ENCODE data around the gene KCNJ14.

The KCNJ14 gene

GRCh38 chr19:48441360-48442050 lies 13.9 kb upstream of the KCNJ14 start:
- no peaks in the 10 kb centered on the region for H3K9me3 ChIP-seq
- peaks cover 5% of the 10 kb centered on the region for H3K36me3 ChIP-seq (replicated peaks)
- no peaks in the 10 kb centered on the region; the same call in 1 of the 2 replicates for H3K4me1 ChIP-seq
- H3K27me3 ChIP-seq (ENCODE audit: low read depth), result no peaks in the 10 kb centered on the region
- in situ Hi-C loops (cut with MboI; ENCODE audit: low sequenced_read_pairs), result no loop called here
- DNase-seq (ENCODE audit: low spot score in 2 of 2), result no peak
- no peak overlapping the region for H3K4me3 ChIP-seq

DNA sequence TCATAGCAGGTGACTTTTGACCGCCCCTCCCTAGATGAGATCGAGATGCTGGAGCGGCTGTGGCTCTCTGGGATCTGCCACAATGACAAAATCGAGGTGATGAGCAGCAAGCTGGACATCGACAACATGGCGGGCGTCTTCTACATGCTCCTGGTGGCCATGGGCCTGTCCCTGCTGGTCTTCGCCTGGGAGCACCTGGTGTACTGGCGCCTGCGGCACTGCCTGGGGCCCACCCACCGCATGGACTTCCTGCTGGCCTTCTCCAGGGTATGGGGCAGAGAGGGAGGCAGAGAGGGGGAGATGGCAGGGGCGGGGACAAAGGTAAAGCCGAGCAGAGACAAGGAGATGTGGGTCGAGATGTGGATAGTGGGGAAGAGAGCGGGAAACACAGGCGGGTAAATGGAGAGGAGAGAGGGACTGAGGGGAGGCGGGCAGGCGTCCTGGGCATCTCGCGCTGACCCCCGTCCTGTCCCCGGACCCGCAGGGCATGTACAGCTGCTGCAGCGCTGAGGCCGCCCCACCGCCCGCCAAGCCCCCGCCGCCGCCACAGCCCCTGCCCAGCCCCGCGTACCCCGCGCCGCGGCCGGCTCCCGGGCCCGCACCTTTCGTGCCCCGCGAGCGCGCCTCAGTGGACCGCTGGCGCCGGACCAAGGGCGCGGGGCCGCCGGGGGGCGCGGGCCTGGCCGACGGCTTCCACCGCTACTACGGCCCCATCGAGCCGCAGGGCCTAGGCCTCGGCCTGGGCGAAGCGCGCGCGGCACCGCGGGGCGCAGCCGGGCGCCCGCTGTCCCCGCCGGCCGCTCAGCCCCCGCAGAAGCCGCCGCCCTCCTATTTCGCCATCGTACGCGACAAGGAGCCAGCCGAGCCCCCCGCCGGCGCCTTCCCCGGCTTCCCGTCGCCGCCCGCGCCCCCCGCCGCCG lies 13.0 kb upstream of the KCNJ14 start:
- Histone ChIP-seq H3K4me3 (no peak overlapping the region), H3K27me3 (ENCODE audit: low read depth) (no peaks in the 10 kb centered on the region), H3K9me3 (no peaks in the 10 kb centered on the region), H3K4me1 (no peaks in the 10 kb centered on the region; the same call in 1 of the 2 replicates), H3K36me3 (replicated peaks) (peaks cover 10% of the 10 kb centered on the region)
- in situ Hi-C loops (cut with MboI; ENCODE audit: low sequenced_read_pairs), result no loop called here
- DNase-seq (ENCODE audit: low spot score in 2 of 2), result no peak

GRCh38 chr19:48443256-48443655 lies 12.1 kb upstream of the KCNJ14 start:
- in situ Hi-C loops (cut with MboI; ENCODE audit: low sequenced_read_pairs), result no loop called here
- Histone ChIP-seq H3K36me3 (replicated peaks) (peaks cover 18% of the 10 kb centered on the region), H3K4me1 (no peaks in the 10 kb centered on the region; the same call in 1 of the 2 replicates), H3K9me3 (no peaks in the 10 kb centered on the region), H3K27me3 (ENCODE audit: low read depth) (no peaks in the 10 kb centered on the region), H3K4me3 (no peak overlapping the region)
- no peak for DNase-seq (ENCODE audit: low spot score in 2 of 2)

DNA sequence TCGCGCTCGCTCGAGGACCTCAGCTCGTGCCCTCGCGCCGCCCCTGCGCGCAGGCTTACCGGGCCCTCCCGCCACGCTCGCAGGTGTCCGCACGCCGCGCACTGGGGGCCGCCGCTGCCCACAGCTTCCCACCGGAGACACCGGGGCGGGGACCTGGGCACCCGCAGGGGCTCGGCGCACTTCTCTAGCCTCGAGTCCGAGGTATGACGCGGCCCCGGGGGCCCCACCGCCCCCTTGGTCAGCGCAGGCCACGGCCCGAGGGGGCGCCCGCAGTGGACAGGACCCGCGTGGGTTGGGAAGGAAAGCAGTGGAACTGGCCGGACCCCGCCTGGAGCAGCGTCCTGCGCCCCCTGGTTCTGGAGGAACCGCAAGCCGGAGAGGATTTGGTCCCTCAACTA lies 11.6 kb upstream of the KCNJ14 start:
- no peak for DNase-seq (ENCODE audit: low spot score in 2 of 2)
- no peak overlapping the region for H3K4me3 ChIP-seq
- H3K4me1 ChIP-seq, result no peaks in the 10 kb centered on the region; the same call in 1 of the 2 replicates
- in situ Hi-C loops (cut with MboI; ENCODE audit: low sequenced_read_pairs), result no loop called here
- H3K9me3 ChIP-seq, result no peaks in the 10 kb centered on the region
- H3K27me3 ChIP-seq (ENCODE audit: low read depth), result no peaks in the 10 kb centered on the region
- H3K36me3 ChIP-seq (replicated peaks), result peaks cover 23% of the 10 kb centered on the region

DNA sequence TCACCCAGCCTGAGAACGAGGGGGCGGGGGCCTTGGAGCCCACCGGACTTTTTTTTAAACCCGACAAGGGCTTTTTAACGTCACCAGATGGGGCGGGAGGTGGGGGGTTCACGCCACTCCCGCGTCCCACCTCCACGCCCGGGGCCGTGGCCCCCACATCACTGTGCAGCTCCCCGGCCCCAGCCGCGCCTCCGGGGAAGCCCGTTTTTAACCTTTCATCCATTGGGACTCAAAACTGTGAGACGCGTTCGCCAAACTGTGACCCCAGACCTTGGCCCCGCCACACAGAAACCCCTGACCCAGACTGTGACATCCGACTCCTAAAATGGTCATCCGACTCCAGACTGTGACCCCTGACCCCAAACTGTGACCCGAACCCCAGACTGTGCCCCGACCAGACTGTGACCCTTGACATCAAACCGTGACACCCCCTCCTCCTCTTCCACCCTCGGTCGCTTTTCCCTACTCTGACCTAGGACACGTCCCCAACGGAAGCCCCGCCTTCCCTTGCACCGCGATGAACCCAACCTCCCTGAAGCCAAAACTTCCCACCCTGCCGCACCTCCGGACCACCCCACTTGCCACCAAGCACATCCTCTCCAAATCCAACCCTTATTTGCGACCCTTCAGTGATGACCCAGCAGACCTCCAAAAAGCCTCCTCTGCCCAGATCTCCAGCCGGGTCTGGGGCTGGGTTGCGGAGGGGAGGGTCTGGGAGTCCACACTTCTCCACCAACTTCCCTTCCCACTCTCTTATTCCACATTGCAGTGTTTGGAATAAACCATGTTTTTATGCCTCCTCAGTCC lies 11.0 kb upstream of the KCNJ14 start:
- peak overlapping the region; percentile 94 for H3K4me3 ChIP-seq
- in situ Hi-C loops (cut with MboI; ENCODE audit: low sequenced_read_pairs), result no loop called here
- no peaks in the 10 kb centered on the region; the same call in 1 of the 2 replicates for H3K4me1 ChIP-seq
- H3K27me3 ChIP-seq (ENCODE audit: low read depth), result no peaks in the 10 kb centered on the region
- DNase-seq (ENCODE audit: low spot score in 2 of 2), result no peak
- no peaks in the 10 kb centered on the region for H3K9me3 ChIP-seq
- peaks cover 29% of the 10 kb centered on the region for H3K36me3 ChIP-seq (replicated peaks)

GRCh38 chr19:48444936-48445200 lies 10.5 kb upstream of the KCNJ14 start:
- peaks cover 35% of the 10 kb centered on the region for H3K36me3 ChIP-seq (replicated peaks)
- in situ Hi-C loops (cut with MboI; ENCODE audit: low sequenced_read_pairs), result no loop called here
- peak overlapping the region; percentile 94 for H3K4me3 ChIP-seq
- no peaks in the 10 kb centered on the region for H3K9me3 ChIP-seq
- no peaks in the 10 kb centered on the region; the same call in 1 of the 2 replicates for H3K4me1 ChIP-seq
- no peaks in the 10 kb centered on the region for H3K27me3 ChIP-seq (ENCODE audit: low read depth)
- no peak for DNase-seq (ENCODE audit: low spot score in 2 of 2)

- Histone ChIP-seq H3K27me3 (ENCODE audit: low read depth) (no peaks in the 10 kb centered on the region), H3K36me3 (replicated peaks) (peaks cover 38% of the 10 kb centered on the region), H3K9me3 (no peaks in the 10 kb centered on the region), H3K4me1 (no peaks in the 10 kb centered on the region; the same call in 1 of the 2 replicates), H3K4me3 (peak overlapping the region; percentile 94)
- in situ Hi-C loops (cut with MboI; ENCODE audit: low sequenced_read_pairs), result no loop called here
- peak in 1 of 2 experiments; percentile 64 for DNase-seq (ENCODE audit: low spot score in 2 of 2)
Measured at GRCh38 chr19:48445256-48445605, 10.1 kb upstream of the KCNJ14 start.

DNA sequence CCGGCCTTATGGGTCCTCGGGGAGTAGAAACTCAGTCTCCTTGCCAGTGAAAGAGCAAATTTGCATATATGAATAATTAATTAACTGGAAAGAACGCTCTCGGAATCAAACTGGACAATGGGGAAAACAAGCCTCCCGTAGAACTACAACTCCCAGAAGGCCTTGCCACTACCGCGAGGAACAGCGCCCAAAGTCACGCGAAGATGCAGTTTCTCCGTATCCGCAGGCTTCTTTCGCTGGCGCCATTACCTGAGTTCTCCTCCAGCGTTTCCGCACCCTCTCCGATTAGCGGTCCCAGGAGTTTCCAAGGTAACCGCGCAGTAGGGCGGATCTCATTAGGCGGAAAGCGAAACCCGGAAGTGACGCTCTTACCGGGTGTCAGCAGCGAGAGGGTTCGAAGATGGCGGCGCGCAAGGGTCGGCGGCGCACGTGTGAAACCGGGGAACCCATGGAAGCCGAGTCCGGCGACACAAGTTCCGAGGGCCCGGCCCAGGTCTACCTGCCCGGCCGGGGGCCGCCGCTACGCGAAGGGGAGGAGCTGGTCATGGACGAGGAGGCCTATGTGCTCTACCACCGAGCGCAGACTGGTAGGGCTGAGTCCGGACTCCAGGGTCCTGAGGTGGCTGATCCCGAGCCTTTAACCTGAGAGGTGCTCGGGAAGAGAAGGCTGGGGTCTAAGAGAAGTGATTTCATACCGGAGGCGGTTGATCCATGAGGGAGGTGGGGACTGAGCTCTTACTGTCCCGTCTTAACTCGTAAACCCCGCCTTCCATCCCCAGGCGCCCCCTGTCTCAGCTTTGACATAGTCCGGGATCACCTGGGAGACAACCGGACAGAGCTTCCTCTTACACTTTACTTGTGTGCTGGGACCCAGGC lies 9.5 kb upstream of the KCNJ14 start, which contains the start of gene GRWD1:
Gene GRWD1, plus strand, starts transcription at position 378 of the 876 bp plus-strand sequence. Its CDS starts 23 bp downstream, at position 401.
- peaks cover 44% of the 10 kb centered on the region for H3K36me3 ChIP-seq (replicated peaks)
- in situ Hi-C loops (cut with MboI; ENCODE audit: low sequenced_read_pairs), result no loop called here
- peak; percentile 96 for DNase-seq (ENCODE audit: low spot score in 2 of 2)

GRCh38 chr19:48446579-48446978 lies 8.8 kb upstream of the KCNJ14 start:
- peaks cover 52% of the 10 kb centered on the region for H3K36me3 ChIP-seq (replicated peaks)
- peak overlapping the region; percentile 94 for H3K4me3 ChIP-seq
- no peaks in the 10 kb centered on the region for H3K27me3 ChIP-seq (ENCODE audit: low read depth)
- H3K4me1 ChIP-seq, result no peaks in the 10 kb centered on the region; the same call in 1 of the 2 replicates
- DNase-seq (ENCODE audit: low spot score in 2 of 2), result no peak
- in situ Hi-C loops (cut with MboI; ENCODE audit: low sequenced_read_pairs), result no loop called here
- H3K9me3 ChIP-seq, result no peaks in the 10 kb centered on the region

More for the DNA sequence above, 9.5 kb upstream of the KCNJ14 start, which contains the start of gene GRWD1:
- Histone ChIP-seq H3K4me1 (no peaks in the 10 kb centered on the region; the same call in 1 of the 2 replicates), H3K27me3 (ENCODE audit: low read depth) (no peaks in the 10 kb centered on the region), H3K4me3 (peak within 1 kb of the TSS; percentile 94), H3K9me3 (no peaks in the 10 kb centered on the region)

DNA sequence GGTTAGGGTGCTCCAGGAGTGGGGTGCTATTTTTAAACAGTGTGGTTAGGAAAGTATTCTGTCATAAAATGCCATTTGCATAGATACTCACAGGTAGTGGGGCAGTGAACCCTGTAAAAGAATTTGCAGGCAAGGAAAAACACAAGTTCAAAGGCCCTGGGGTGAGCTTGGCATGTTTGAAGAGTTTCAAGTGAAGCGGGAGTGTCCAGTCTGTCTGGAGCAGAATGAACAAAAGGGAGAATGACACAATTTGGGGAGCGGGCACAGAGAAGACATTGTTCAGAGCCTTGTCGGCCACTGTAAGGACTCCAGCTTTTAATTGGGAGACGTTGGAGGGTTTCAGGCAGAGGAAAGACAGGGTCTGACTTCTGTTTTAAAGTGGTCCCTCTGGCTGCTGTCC lies 6.8 kb upstream of the KCNJ14 start:
- in situ Hi-C loops (cut with MboI; ENCODE audit: low sequenced_read_pairs), result no loop called here

GRCh38 chr19:48450441-48450840 lies 4.9 kb upstream of the KCNJ14 start:
- Histone ChIP-seq H3K4me3 (no peak overlapping the region), H3K27me3 (ENCODE audit: low read depth) (no peaks in the 10 kb centered on the region), H3K9me3 (no peaks in the 10 kb centered on the region), H3K36me3 (replicated peaks) (peaks cover 80% of the 10 kb centered on the region), H3K4me1 (no peaks in the 10 kb centered on the region)
- DNase-seq (ENCODE audit: low spot score in 2 of 2), result no peak
- in situ Hi-C loops (cut with MboI; ENCODE audit: low sequenced_read_pairs), result no loop called here

More for the DNA sequence above, 6.8 kb upstream of the KCNJ14 start:
- Histone ChIP-seq H3K4me3 (no peak overlapping the region), H3K27me3 (ENCODE audit: low read depth) (no peaks in the 10 kb centered on the region), H3K4me1 (no peaks in the 10 kb centered on the region; the same call in 1 of the 2 replicates), H3K36me3 (replicated peaks) (peaks cover 68% of the 10 kb centered on the region), H3K9me3 (no peaks in the 10 kb centered on the region)
- DNase-seq (ENCODE audit: low spot score in 2 of 2), result no peak

DNA sequence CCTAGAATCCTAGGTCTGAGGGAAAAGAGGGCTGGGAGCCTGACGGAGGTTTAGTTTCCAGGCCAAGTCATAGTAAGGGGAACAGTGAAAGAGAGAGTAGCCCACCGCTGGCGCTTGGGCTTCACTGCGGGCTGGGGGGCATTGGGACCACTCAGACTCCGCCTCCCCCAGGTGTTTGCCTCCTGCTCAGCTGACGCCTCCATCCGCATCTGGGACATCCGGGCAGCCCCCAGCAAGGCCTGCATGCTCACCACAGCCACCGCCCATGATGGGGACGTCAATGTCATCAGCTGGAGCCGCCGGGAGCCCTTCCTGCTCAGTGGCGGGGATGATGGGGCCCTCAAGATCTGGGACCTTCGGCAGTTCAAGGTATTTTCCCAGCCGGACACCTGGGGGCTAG lies 4.5 kb upstream of the KCNJ14 start:
- no peak overlapping the region for H3K4me3 ChIP-seq
- DNase-seq (ENCODE audit: low spot score in 2 of 2), result no peak
- no peaks in the 10 kb centered on the region for H3K4me1 ChIP-seq
- in situ Hi-C loops (cut with MboI; ENCODE audit: low sequenced_read_pairs), result no loop called here
- H3K27me3 ChIP-seq (ENCODE audit: low read depth), result no peaks in the 10 kb centered on the region
- H3K9me3 ChIP-seq, result no peaks in the 10 kb centered on the region
- peaks cover 84% of the 10 kb centered on the region for H3K36me3 ChIP-seq (replicated peaks)

GRCh38 chr19:48451624-48452023 lies 3.8 kb upstream of the KCNJ14 start:
- no peaks in the 10 kb centered on the region for H3K4me1 ChIP-seq
- no peak overlapping the region for H3K4me3 ChIP-seq
- H3K27me3 ChIP-seq (ENCODE audit: low read depth), result no peaks in the 10 kb centered on the region
- in situ Hi-C loops (cut with MboI; ENCODE audit: low sequenced_read_pairs), result no loop called here
- no peak for DNase-seq (ENCODE audit: low spot score in 2 of 2)
- no peaks in the 10 kb centered on the region for H3K9me3 ChIP-seq
- peaks cover 87% of the 10 kb centered on the region for H3K36me3 ChIP-seq (replicated peaks)
